ENCODE measurements around the gene RBM3.

The RBM3 gene

DNA sequence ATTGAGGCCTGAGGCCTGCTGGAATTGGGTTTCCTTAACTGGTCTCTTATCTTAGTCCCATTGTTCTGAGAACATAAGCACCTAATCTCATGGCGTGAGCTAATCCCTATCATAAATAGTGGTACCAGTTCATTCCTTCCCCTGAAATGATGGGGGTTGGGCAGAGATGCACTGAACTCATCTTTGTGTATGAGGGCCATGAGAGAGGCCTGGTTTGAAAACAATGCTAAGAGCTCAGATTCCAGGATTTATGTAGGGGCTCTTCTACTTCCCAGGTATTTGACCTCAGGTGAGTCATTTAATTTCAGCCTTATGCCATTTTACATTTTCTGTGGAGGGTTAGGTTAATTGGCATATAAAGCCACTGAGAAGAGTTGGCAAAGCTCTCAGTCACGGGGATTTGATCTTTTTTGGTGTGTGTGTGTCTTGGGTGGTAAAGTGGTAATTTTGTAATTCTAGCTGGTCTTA, 4.4 kb downstream of the RBM3 start:
- TF ChIP-seq, protein P1, sequence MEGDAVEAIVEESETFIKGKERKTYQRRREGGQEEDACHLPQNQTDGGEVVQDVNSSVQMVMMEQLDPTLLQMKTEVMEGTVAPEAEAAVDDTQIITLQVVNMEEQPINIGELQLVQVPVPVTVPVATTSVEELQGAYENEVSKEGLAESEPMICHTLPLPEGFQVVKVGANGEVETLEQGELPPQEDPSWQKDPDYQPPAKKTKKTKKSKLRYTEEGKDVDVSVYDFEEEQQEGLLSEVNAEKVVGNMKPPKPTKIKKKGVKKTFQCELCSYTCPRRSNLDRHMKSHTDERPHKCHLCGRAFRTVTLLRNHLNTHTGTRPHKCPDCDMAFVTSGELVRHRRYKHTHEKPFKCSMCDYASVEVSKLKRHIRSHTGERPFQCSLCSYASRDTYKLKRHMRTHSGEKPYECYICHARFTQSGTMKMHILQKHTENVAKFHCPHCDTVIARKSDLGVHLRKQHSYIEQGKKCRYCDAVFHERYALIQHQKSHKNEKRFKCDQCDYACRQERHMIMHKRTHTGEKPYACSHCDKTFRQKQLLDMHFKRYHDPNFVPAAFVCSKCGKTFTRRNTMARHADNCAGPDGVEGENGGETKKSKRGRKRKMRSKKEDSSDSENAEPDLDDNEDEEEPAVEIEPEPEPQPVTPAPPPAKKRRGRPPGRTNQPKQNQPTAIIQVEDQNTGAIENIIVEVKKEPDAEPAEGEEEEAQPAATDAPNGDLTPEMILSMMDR (conservative IDR thresholded peaks at IDR 0.05; ENCODE audit: low read depth, low read length), result no peak
- DNase-seq (ENCODE audit: low read depth), result no peak

DNA sequence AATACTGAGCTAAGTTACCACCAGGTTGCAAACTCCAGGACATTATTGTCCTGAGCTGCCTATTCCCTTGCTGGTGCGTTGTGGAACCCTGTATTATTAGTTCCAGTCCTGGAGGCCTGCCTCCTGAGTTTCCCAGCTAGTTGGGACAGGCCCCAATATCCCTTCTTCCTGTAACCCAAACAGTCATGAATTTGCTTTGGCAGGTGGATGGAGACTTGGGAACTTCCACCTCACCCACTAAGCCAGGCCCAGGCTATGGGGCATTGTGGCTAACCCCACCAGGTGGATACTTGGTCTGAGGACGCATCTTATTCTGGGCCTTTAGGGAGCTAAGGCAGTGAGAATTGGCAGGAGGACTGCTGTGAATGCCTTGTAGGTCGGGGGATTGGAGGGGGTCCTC, 5.0 kb downstream of the RBM3 start:
- TF ChIP-seq, protein P1 (conservative IDR thresholded peaks at IDR 0.05; ENCODE audit: low read depth, low read length), result no peak
- no peak overlapping the region for H3K4me3 ChIP-seq (ENCODE audit: low read depth, low read length)
- no peak for DNase-seq (ENCODE audit: low read depth)

More for the DNA sequence above, 4.4 kb downstream of the RBM3 start:
- no peak overlapping the region for H3K4me3 ChIP-seq (ENCODE audit: low read depth, low read length)

DNA sequence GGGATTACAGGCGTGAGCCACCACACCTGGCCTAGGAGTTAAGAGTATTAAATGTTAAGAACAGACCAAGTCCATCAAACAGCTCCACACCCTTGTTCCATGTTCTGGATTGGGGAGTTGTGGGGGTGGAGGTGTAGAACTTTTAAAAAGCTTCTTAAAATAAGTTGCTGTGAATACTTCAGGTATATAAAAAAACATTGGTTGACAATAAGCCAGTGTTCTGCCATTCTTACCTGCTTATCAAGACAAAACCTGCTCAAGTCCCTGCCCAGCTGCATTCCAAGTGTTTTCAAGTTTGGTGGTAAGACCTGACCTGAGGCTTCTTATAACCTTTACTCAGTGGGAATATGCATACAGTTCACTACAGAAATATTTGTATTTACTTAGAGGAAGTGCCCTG, 6.4 kb downstream of the RBM3 start:
- no peak overlapping the region for H3K4me3 ChIP-seq (ENCODE audit: low read depth, low read length)
- no peak for DNase-seq (ENCODE audit: low read depth)
- TF ChIP-seq, protein P1 (conservative IDR thresholded peaks at IDR 0.05; ENCODE audit: low read depth, low read length), result no peak

DNA sequence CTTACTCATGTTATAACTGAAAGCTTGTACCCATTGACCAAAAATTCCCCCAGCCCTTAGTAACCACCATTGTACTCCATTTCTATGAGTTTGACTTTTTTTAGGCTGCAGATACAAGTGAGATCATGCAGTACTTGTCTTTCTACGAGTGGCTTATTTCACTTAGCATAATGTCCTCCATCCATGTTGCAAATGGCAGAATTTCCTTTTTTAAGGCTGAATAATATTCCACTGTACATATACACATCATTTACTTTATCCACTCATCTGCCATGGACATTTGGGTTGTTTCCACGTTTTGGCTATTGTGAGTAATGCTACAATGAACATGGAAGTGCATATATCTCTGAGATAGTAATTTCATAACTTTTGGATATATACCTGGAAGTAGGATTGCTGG, 10.4 kb downstream of the RBM3 start:
- TF ChIP-seq, protein P1 (conservative IDR thresholded peaks at IDR 0.05; ENCODE audit: low read depth, low read length), result no peak
- no peak for DNase-seq (ENCODE audit: low read depth)
- H3K4me3 ChIP-seq (ENCODE audit: low read depth, low read length), result no peak overlapping the region

DNA sequence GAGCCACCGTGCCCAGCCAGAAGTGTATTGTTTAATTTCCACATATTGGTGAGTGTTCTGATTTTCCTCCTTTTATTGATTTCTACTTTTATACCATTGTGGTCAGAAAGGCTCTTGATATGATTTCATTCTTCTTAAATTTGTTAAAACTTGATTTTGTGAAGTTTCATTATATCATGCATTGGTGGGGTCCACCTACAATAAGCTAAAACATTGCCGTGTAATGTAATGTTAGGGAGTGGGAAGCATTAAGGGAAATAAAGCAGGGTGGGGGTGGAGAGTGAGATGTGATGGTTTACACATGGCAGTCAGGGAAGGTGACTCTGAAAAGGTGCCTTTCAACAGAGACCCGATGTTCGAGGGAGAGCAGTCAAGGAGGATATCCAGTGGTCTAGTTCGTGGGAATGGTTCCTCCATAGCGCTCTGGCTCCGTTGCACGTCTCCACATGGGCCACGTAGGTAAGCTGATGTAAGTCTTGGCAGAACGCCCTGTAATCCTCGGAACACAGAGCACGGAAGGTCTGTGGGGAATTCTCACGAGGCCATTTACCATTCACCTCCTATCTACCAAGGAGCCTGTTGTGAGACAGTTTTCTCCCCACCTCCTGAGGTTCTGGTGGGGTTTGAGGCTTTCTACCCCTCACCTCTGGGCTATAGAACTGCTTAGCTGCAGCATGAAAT, 15.3 kb downstream of the RBM3 start:
- TF ChIP-seq, protein P1 (conservative IDR thresholded peaks at IDR 0.05; ENCODE audit: low read depth, low read length), result no peak
- H3K4me3 ChIP-seq (ENCODE audit: low read depth, low read length), result no peak overlapping the region
- peak; percentile 50 for DNase-seq (ENCODE audit: low read depth)

DNA sequence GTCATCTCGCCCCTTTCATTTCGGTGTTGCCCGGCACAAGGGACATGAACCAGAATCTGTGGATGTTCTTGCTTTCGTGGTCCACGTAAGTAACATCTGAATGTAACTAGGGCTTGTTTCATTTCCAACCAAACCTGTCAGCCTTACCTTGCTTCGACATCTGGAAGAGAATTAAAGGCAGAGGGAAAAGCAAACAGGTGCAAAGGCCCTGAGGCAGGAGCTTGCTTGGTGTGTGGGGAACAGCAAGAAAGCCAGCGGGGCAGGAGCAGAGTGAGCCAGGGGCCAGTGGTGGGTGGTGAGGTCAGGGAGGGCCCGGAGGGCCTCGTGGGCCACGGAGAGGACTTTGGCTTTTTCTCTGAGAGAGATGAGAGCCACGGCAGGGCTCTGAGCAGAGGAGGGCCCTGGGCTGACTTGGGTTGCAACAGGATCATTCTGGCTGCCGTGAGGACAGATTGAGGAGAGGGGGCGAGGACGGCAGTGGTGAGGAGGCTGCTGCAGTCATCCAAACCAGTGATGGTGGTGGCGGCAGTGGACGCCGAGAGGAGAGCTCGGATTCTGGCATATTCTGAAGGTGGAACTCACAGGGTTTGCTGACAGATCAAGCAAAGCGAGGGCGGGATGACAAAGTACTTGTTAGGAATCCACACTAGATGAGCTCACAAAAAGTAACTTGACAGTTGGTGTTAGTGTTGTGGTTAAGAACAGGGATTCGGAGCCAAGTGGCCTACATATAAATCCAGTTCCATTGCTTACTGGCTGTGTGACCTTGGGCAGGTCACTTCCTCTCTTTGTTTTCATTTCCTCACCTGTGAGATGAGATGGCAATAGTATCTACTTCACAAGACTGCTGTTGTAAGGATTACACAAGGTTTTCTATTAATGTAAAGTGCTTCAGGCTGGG, 16.2 kb downstream of the RBM3 start:
- peak; percentile 71 for DNase-seq (ENCODE audit: low read depth)
- TF ChIP-seq, protein P1 (conservative IDR thresholded peaks at IDR 0.05; ENCODE audit: low read depth, low read length), result no peak
- H3K4me3 ChIP-seq (ENCODE audit: low read depth, low read length), result no peak overlapping the region
